Measurements from ENCODE around the gene C7orf57.

DNA sequence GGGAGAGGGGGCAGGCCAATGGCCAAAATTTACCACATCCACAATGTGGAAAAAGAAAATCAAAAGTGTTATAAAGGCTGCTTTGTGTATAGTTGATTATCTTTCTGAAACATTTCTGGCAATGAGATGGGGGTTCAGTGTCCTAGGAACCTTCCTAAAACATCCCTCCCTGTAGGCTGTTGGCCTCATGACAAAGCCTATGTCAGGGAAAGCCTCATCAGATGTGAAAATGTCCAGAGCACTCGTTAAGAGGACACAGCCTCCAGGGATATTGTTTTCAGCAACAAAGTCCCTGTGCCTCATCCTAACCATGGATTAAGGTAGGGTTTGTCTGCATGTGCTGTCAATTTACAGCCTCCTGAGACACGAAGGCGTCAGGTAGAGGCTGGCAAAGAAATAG lies 23.4 kb upstream of the C7orf57 start:
- TF ChIP-seq, protein P1, sequence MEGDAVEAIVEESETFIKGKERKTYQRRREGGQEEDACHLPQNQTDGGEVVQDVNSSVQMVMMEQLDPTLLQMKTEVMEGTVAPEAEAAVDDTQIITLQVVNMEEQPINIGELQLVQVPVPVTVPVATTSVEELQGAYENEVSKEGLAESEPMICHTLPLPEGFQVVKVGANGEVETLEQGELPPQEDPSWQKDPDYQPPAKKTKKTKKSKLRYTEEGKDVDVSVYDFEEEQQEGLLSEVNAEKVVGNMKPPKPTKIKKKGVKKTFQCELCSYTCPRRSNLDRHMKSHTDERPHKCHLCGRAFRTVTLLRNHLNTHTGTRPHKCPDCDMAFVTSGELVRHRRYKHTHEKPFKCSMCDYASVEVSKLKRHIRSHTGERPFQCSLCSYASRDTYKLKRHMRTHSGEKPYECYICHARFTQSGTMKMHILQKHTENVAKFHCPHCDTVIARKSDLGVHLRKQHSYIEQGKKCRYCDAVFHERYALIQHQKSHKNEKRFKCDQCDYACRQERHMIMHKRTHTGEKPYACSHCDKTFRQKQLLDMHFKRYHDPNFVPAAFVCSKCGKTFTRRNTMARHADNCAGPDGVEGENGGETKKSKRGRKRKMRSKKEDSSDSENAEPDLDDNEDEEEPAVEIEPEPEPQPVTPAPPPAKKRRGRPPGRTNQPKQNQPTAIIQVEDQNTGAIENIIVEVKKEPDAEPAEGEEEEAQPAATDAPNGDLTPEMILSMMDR (IDR thresholded peaks at IDR 0.05), result no peak
- TF ChIP-seq EZH2phosphoT487 (IDR thresholded peaks at IDR 0.05), result no peak
- TF ChIP-seq EZH2 (IDR thresholded peaks at IDR 0.05), result no peak
